Measurements from ENCODE around the gene MRPL42. TPM values are rescaled to one million over a fixed set of nuclear protein-coding genes. Genes with fewer than 3 reads are reported as not detected.
A peak's percentile ranks its signal among the peaks of the same experiment; 100 is the strongest.
"Not testable (repeated sequence)": the region's sequence is repeated elsewhere in the genome, so short reads cannot be mapped to it uniquely, and the experiment has no call there.

The MRPL42 gene
- total RNA-seq, 1 experiment from 2014 or later: 117 TPM

DNA sequence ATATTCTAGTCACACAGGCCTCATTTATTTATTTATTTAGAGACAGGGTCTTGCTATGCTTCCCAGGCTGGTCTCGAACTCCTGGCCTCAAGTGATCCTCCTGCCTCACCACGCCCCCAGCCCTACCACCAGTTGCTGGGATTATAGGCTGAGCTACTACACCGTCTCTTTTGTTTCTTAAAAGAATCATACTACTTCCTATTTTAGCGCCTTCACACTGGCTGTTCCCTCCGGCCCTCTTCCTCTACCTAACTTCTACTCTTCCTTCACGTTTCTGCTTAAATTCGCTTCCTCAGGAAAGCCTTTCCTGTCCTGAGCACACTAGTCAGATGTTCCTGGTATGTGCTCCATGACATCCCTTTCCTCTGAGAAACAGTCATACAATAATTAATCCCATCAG lies 6.4 kb upstream of the MRPL42 start:
- Histone ChIP-seq H3K4me3 (ENCODE audit: insufficient read depth, low read depth, low read length) (no peak overlapping the region), H3K27me3 (ENCODE audit: control insufficient read depth, insufficient read depth, low read length) (no peaks in the 10 kb centered on the region), H3K36me3 (replicated peaks; ENCODE audit: control insufficient read depth, insufficient read depth, low read length) (no peaks in the 10 kb centered on the region)
- no peak for DNase-seq

DNA sequence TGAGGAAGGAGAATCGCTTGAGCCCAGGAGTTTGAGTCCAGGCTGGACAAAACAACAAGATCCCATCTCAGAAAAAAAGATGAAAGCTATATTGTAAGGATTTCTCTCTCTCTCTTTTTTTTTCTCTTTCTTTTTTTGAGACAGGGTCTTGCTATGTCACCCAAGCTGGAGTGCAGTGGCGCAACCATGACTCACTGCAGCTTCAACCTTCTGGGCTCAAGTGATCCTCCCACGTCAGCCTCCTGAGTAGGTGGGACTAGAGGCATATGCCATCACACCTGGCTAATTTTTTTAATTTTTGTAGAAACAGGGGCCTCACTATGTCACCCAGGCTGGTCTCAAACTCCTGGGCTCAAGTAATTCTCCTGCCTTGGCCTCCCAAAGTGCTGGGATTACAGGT lies 5.8 kb upstream of the MRPL42 start:
- no peak overlapping the region for H3K4me3 ChIP-seq (ENCODE audit: insufficient read depth, low read depth, low read length)
- DNase-seq: no peak
- H3K36me3 ChIP-seq (replicated peaks; ENCODE audit: control insufficient read depth, insufficient read depth, low read length): no peaks in the 10 kb centered on the region
- H3K27me3 ChIP-seq (ENCODE audit: control insufficient read depth, insufficient read depth, low read length): no peaks in the 10 kb centered on the region

DNA sequence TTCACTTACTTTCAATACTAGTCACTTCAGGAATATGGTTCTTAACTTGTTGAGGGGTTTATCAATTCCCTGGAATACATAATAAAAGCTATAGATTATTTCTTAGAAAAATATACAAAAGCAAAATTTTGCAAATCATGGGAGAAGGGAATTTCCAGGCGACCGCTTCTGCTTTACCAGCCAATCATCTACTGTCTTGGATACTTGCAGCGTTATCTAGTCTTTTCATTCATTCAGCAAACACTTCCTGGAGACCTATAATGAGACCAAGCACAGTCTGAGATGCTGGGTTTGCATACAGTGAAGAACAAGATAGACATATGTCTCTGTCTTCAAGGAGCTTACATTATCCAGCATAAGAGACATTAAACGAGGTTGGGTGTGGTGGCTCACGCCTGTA lies 1.5 kb upstream of the MRPL42 start:
- H3K4me3 ChIP-seq (ENCODE audit: insufficient read depth, low read depth, low read length): no peak overlapping the region
- H3K27me3 ChIP-seq (ENCODE audit: control insufficient read depth, insufficient read depth, low read length): no peaks in the 10 kb centered on the region
- DNase-seq: no peak
- H3K36me3 ChIP-seq (replicated peaks; ENCODE audit: control insufficient read depth, insufficient read depth, low read length): peaks cover 4% of the 10 kb centered on the region

DNA sequence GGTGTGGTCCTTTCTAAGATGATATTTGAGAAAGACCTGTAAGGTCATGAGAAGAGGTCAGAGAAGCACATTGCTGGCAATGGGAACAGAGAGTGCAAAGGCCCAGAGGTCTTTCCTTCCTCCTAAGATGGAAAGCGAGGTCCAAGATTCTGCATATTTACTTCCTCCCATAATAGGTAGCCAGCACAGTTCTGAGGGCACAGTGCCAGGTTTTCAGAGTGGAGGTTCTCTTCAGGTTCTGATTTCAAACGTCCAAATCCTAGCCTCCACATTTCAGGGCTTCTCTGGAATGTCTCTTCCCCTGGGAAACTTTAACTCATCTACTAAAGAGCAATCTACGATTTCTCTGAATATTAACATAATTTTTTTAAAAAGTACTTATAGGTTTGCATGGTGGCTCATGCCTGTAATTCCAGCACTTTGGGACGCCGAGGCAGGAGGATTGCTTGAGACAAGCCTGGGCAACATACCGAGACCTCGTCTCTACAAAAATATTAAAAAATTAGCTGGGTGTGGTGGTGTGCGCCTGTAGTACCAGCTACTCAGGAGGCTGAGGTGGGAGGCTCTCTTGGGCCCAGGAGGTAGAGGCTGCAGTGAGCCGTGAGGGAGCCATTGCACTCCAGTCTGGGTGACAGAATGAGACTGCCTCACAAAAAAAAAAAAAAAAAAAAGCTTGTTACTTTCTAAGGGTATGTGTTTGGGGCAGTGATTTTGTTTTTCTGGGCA lies 526 bp upstream of the MRPL42 start:
- DNase-seq: no peak
- Histone ChIP-seq H3K27me3 (ENCODE audit: control insufficient read depth, insufficient read depth, low read length) (no peaks in the 10 kb centered on the region), H3K36me3 (replicated peaks; ENCODE audit: control insufficient read depth, insufficient read depth, low read length) (peaks cover 8% of the 10 kb centered on the region), H3K4me3 (ENCODE audit: insufficient read depth, low read depth, low read length) (no peak overlapping the region; the same call in 1 of the 2 replicates)

DNA sequence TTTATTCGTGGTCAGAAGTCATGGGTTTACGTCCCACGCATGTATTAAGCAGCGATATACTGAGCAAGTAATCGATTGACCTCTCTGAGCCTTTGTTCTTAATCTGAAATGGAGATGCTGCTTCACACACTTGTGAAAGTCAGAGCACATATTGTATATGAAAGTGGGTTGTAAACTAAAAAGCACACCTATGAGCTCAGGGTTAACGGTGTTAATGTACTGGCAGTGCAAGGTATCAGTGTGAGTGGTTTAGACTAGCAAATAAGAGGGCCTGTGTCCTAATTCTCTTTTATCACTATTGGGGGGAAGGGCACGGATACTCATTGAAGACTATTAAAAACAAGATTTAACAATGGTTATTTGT lies 676 bp downstream of the MRPL42 start:
- Histone ChIP-seq H3K4me3 (ENCODE audit: insufficient read depth, low read depth, low read length) (peak overlapping the region; percentile 63), H3K27me3 (ENCODE audit: control insufficient read depth, insufficient read depth, low read length) (no peaks in the 10 kb centered on the region), H3K36me3 (replicated peaks; ENCODE audit: control insufficient read depth, insufficient read depth, low read length) (peaks cover 9% of the 10 kb centered on the region)
- DNase-seq: no peak

DNA sequence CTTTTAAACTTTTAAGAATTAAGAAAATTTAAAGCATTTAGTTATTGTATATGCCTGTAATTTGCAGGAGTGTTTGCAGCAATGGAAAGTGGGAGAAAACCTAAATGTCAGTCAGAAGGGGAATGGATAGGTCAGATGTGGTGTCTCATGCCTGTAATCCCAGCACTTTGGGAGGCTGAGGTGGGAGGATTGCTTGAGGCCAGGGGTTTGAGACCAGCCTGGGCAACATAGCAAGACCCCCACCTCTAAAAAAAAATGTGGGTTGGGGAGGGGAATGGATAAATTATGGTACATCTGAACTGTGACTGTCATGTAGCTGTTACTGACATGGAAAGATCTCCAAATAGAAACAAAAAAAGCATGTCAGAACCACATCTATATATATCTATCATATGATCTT lies 2.1 kb downstream of the MRPL42 start:
- Histone ChIP-seq H3K36me3 (replicated peaks; ENCODE audit: control insufficient read depth, insufficient read depth, low read length) (peaks cover 11% of the 10 kb centered on the region), H3K27me3 (ENCODE audit: control insufficient read depth, insufficient read depth, low read length) (no peaks in the 10 kb centered on the region), H3K4me3 (ENCODE audit: insufficient read depth, low read depth, low read length) (no peak overlapping the region)
- DNase-seq: no peak

DNA sequence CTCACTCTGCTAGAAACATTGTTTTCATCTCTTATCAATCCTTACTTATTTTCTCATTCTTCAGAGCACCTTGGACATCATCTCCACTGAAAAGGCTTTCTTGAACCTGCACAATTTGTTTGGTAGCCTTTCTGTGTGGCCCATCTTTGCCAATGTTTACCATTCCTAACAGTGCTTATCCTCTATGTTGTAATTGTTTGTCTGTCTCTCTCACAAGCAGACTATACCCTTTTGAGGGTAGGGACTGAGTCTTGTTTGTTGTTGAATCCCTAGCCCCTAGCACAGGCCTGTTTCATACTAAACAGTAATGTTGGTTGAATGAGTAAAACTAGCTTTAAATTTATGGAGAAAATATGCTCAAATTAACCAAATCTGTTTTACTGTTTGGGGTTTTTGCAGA lies 9.2 kb downstream of the MRPL42 start:
- peaks cover 20% of the 10 kb centered on the region for H3K36me3 ChIP-seq (replicated peaks; ENCODE audit: control insufficient read depth, insufficient read depth, low read length)
- no peaks in the 10 kb centered on the region for H3K27me3 ChIP-seq (ENCODE audit: control insufficient read depth, insufficient read depth, low read length)
- no peak for DNase-seq
- H3K4me3 ChIP-seq (ENCODE audit: insufficient read depth, low read depth, low read length): no peak overlapping the region

DNA sequence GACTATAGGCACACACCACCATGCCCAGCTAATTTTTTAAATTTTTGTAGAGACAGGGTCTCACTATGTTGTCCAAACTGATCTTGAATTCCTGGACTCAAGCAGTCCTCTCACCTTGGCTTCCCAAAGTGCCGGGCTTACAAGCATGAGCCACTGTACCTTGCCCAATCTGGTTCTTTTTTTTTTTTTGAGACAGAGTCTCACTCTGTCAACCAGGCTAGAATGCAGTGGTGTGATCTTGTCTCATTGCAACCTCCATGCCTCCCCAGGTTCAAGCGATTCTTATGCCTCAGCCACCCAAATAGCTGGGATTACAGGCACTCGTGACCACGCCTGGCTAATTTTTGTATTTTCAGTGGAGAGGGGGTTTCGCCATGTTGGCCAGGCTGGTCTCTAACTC lies 15.4 kb downstream of the MRPL42 start:
- Histone ChIP-seq H3K27me3 (ENCODE audit: control insufficient read depth, insufficient read depth, low read length) (no peaks in the 10 kb centered on the region), H3K4me3 (ENCODE audit: insufficient read depth, low read depth, low read length) (no peak overlapping the region), H3K36me3 (replicated peaks; ENCODE audit: control insufficient read depth, insufficient read depth, low read length) (peaks cover 33% of the 10 kb centered on the region)
- DNase-seq: no peak

DNA sequence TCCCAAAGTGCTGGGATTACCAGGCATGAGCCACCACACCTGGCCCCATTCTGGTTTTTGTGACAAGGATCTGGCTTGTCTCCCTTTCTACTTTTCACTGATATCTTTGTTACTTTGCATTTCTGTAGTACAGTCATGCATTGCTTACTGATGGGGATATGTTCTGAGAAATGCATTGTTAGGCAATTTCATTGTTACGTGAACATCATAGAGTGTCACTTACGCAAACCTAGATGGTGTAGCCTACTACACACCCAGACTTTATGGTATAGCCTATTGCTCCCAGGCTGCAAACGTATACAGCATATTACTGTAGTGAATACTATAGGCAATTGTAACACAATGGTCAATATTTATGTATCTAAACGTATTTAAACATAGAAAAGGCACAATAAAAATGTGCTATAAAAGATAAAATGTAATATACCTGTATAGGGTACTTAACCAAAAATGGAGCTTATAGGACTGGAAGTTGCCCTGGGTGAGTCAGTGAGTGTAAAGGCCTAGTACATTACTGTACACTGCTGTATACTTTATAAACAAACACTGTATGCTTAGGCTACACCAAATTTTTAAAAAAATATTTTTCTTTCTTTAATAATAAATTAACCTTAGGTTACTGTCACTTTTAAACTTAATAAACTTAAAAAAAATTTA lies 16.0 kb downstream of the MRPL42 start:
- H3K36me3 ChIP-seq (replicated peaks; ENCODE audit: control insufficient read depth, insufficient read depth, low read length): peaks cover 30% of the 10 kb centered on the region
- H3K4me3 ChIP-seq (ENCODE audit: insufficient read depth, low read depth, low read length): no peak overlapping the region
- DNase-seq: no peak
- H3K27me3 ChIP-seq (ENCODE audit: control insufficient read depth, insufficient read depth, low read length): no peaks in the 10 kb centered on the region

DNA sequence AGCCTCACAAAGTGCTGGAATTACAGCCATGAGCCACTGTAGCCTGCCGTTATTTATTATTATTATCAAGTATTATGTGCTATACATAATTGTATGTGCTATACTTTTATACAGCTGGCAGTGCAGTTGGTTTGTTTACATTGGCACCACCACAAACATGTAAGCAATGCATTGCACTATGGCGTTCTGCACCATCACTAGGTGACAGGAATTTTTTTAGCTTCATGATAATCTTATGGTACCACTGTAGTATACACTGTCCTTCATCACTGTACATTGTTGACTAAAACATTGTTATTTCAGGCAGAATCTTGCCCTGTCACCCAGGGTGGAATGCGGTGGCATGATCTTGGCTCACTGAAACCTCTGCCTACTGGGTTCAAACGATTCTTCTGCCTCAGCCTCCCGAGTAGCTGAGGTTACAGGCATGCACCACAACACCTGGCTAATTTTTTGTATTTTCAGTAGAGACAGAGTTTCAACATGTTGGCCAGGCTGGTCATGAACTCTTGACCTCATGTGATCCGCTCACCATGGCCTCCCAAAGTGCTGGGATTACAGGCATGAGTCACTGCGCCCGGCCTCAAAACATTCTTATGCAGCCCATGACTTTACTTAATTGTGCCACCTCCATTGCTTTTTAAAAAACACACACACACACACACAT lies 17.1 kb downstream of the MRPL42 start:
- no peaks in the 10 kb centered on the region for H3K27me3 ChIP-seq (ENCODE audit: control insufficient read depth, insufficient read depth, low read length)
- no peak overlapping the region for H3K4me3 ChIP-seq (ENCODE audit: insufficient read depth, low read depth, low read length)
- H3K36me3 ChIP-seq (replicated peaks; ENCODE audit: control insufficient read depth, insufficient read depth, low read length): peaks cover 34% of the 10 kb centered on the region
- no peak for DNase-seq

DNA sequence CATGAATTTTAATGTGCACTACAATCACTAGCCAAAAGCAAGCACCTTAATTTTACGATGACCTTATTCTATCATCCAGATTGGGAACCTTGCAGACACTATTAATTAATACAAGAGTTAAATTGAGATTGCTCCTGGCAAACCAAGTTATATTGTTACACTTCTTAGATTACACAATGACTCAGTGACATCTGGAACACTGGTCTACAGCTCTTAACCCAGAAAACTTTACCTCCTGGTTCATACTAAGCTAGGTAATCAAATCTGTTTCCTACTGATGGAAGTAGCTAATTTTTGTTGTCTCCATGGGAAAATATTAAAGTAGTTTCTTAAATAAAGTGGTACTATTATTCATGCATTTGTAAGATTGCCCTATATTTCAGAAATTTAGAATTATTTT lies 25.5 kb downstream of the MRPL42 start:
- DNase-seq; H3K4me3 ChIP-seq (ENCODE audit: insufficient read depth, low read depth, low read length); H3K27me3 ChIP-seq (ENCODE audit: control insufficient read depth, insufficient read depth, low read length): not testable (repeated sequence)
- peaks cover 12% of the 10 kb centered on the region for H3K36me3 ChIP-seq (replicated peaks; ENCODE audit: control insufficient read depth, insufficient read depth, low read length)

DNA sequence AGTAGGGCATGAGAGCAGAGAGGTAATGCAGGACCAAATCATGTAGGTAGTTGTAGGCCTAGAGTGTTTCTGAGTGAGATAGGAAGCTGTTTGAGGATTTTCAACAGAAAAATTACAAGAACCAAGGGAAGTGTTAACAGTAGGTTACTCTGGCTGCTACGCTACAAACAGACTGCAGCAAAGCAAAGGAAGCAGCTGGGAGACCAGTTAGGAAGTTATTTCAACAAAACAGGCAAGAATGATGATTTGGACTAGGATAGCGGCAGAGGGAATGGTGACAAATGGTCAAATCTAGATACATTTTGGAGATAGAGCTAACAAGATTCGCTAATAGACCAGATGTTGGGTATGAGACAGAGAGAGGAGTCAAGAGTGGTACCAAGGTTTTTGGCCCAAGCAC lies 26.8 kb downstream of the MRPL42 start:
- Histone ChIP-seq H3K4me3 (ENCODE audit: insufficient read depth, low read depth, low read length) (no peak overlapping the region), H3K36me3 (replicated peaks; ENCODE audit: control insufficient read depth, insufficient read depth, low read length) (peaks cover 8% of the 10 kb centered on the region), H3K27me3 (ENCODE audit: control insufficient read depth, insufficient read depth, low read length) (no peaks in the 10 kb centered on the region)
- no peak for DNase-seq

DNA sequence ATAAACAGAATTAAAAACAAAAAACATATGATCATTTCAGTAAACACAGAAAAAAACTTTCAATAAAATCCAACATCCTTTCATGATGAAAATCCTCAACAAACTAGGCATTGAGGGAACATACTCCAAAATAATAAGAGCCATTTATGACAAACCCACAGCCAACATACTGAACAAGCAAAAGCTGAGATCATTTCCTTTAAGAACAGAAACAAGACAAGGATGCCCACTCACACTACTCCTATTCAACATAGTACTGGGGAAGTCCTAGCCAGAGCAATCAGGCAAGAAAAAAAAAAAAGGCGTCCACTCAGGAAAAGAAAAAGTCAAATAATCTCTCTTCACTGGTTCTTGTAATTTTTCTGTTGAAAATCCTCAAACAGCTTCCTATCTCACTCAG lies 30.1 kb downstream of the MRPL42 start:
- Histone ChIP-seq H3K27me3 (ENCODE audit: control insufficient read depth, insufficient read depth, low read length) (no peaks in the 10 kb centered on the region), H3K4me3 (ENCODE audit: insufficient read depth, low read depth, low read length) (no peak overlapping the region), H3K36me3 (replicated peaks; ENCODE audit: control insufficient read depth, insufficient read depth, low read length) (peaks cover 5% of the 10 kb centered on the region)
- no peak for DNase-seq

DNA sequence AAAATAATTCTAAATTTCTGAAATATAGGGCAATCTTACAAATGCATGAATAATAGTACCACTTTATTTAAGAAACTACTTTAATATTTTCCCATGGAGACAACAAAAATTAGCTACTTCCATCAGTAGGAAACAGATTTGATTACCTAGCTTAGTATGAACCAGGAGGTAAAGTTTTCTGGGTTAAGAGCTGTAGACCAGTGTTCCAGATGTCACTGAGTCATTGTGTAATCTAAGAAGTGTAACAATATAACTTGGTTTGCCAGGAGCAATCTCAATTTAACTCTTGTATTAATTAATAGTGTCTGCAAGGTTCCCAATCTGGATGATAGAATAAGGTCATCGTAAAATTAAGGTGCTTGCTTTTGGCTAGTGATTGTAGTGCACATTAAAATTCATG lies 31.5 kb downstream of the MRPL42 start:
- not testable (repeated sequence) for DNase-seq; H3K4me3 ChIP-seq (ENCODE audit: insufficient read depth, low read depth, low read length); H3K36me3 ChIP-seq (replicated peaks; ENCODE audit: control insufficient read depth, insufficient read depth, low read length); H3K27me3 ChIP-seq (ENCODE audit: control insufficient read depth, insufficient read depth, low read length)

DNA sequence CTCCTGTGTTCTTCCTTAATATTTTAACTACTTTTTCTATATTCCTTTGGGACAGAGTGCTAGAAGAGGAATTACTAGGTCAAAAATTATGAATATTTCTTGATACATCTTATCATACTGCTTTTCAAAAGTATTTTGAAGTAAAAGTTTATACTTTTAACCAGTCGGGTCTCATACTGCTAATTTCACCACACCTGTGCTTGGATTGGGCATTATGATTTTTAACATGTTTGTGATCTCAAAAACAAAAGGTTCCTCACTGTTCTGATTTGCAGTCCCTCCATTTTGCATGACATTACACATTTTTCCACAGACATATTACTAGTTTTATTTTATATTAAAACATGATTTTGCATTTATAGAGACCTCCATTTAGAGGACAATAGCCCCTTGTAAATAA lies 32.9 kb downstream of the MRPL42 start:
- no peak for DNase-seq
- H3K4me3 ChIP-seq (ENCODE audit: insufficient read depth, low read depth, low read length): no peak overlapping the region
- H3K36me3 ChIP-seq (replicated peaks; ENCODE audit: control insufficient read depth, insufficient read depth, low read length): peaks cover 2% of the 10 kb centered on the region
- no peaks in the 10 kb centered on the region for H3K27me3 ChIP-seq (ENCODE audit: control insufficient read depth, insufficient read depth, low read length)

Measured in H7 (cell line).